HUDEP-2 (cell line): ENCODE data around the gene RHNO1.

ENCODE experiments used
- DNase-seq, 76 experiments: peaks; one replicate each; lab custom pipeline; 2025; ENCODE audit not compliant: unreplicated experiment in 76 of 76; lab: John Stamatoyannopoulos, UW

The RHNO1 gene

GRCh38 chr12:2895511-2895910, 18.5 kb downstream of the RHNO1 start:
- DNase-seq = no peak

GRCh38 chr12:2897418-2897817, 20.4 kb downstream of the RHNO1 start:
- no peak for DNase-seq

GRCh38 chr12:2900642-2901041, 23.6 kb downstream of the RHNO1 start:
- DNase-seq = no peak

- DNase-seq = peak in 21 of 76 experiments; percentile 4 to 52 (median 23)
Measured at GRCh38 chr12:2902272-2902880, 25.4 kb downstream of the RHNO1 start.

- DNase-seq = no peak
Measured at GRCh38 chr12:2904260-2904659, 27.2 kb downstream of the RHNO1 start.

GRCh38 chr12:2912216-2912575, 35.2 kb downstream of the RHNO1 start:
- no peak for DNase-seq

GRCh38 chr12:2919249-2919648, 42.2 kb downstream of the RHNO1 start:
- DNase-seq = no peak

- no peak for DNase-seq
Measured at GRCh38 chr12:2922329-2922728, 45.3 kb downstream of the RHNO1 start.

GRCh38 chr12:2923057-2923456, 46.0 kb downstream of the RHNO1 start:
- no peak for DNase-seq

GRCh38 chr12:2924019-2924418, 47.0 kb downstream of the RHNO1 start:
- no peak for DNase-seq

- DNase-seq = no peak
Measured at GRCh38 chr12:2925322-2925995, 48.4 kb downstream of the RHNO1 start.

- DNase-seq = no peak
Measured at GRCh38 chr12:2930865-2931264, 53.8 kb downstream of the RHNO1 start.

- no peak for DNase-seq
Measured at GRCh38 chr12:2933586-2933985, 56.6 kb downstream of the RHNO1 start.

GRCh38 chr12:2934371-2934770, 57.3 kb downstream of the RHNO1 start:
- no peak for DNase-seq

GRCh38 chr12:2936301-2936700, 59.3 kb downstream of the RHNO1 start:
- DNase-seq = no peak

- no peak for DNase-seq
Measured at GRCh38 chr12:2937500-2937899, 60.5 kb downstream of the RHNO1 start.
